GM21423 (cell line): Measurements from ENCODE around the gene ZXDC.

ENCODE experiments used
- ATAC-seq: cut with Tn5 transposase; IDR thresholded peaks from one replicate; pipeline ENCODE4 v1.9.1; 2021; ENCODE audit warnings: mild to moderate bottlenecking, moderate library complexity; ENCODE audit not compliant: unreplicated experiment

The ZXDC gene

DNA sequence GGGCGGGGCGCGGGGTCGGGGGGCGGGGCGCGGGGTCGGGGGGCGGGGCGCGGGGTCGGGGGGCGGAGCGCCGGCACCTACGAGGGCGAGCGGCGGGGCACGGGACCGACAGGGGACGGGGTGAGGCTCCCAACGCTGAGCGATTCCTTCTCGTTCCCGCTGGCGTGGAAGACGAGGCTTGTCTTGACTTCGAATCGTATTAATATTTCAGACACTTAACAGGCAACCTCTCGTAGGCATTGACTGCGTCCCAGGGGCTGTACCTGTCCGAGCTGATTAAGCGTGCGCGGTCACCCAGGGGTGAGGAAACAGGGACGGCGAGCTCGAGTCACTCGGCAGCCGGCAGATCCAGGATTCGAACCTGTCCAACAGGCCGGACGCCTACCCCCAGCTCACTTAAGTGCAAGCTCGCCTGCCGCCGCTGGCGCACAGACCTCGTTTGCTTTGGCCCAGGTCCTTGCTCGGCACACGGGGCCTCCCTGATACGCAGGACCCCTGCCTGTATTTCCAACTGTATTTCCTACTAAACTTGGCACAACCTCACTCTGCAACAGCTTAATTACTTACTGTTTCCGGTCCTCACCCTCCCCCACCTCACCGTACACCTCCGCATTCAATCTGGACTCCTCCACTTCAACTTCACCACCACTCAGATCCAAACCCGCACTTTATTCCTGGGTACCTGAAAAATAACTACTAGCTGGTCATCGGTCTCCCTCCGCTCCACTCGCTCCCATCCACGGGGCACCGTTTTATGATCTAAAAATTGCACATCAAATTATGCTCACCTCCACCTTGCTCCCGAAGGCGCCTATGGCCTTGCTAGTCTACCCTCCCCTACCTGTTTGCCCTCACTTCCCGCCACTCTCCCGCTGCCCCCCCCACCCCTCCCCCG is 722 bp upstream of the ZXDC start:
- peak; percentile 28 for ATAC-seq

DNA sequence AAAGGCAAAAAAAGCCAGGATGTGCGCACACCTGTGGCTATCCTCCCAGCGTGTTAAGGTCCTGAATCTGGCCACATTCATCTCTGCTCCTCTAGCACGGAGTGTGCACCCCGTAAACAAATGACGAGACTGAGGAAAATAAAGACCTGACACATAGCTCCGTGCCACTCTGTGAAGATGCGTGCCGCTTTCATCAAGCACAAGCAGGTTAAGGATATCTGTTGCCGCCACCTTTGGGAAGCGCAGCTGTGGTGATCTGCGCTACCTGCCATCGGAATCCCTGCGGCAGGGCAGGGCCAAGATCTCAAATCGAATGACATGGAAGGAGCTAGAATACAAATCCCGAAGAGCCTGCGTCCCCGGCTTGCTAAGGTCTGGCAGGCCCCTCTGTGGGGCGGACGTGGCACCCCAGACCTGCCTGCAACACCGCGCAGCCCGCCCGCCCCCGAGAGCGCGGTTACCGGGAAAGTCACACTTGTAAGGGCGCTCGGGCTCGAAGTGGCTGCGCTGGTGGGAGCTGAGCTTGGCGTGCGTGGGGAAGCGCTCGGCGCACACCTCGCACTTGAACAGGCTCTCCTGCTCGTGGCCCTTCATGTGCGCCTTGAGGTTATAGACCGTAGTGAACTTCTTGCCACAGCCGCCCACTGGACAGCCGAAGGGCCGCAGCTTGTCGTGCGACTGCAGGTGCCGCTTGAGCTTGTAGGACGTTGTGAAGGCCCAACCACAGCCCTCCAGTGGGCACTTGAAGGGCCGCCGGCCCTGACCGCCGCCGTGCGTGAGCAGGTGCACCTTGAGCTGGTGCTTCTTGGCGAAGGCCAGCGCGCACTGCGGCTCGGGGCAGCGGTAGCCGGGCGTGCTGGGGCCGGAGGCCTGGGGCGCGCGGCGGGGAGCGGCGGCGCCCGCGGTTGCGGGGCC is 936 bp downstream of the ZXDC start:
- ATAC-seq: peak; percentile 21

DNA sequence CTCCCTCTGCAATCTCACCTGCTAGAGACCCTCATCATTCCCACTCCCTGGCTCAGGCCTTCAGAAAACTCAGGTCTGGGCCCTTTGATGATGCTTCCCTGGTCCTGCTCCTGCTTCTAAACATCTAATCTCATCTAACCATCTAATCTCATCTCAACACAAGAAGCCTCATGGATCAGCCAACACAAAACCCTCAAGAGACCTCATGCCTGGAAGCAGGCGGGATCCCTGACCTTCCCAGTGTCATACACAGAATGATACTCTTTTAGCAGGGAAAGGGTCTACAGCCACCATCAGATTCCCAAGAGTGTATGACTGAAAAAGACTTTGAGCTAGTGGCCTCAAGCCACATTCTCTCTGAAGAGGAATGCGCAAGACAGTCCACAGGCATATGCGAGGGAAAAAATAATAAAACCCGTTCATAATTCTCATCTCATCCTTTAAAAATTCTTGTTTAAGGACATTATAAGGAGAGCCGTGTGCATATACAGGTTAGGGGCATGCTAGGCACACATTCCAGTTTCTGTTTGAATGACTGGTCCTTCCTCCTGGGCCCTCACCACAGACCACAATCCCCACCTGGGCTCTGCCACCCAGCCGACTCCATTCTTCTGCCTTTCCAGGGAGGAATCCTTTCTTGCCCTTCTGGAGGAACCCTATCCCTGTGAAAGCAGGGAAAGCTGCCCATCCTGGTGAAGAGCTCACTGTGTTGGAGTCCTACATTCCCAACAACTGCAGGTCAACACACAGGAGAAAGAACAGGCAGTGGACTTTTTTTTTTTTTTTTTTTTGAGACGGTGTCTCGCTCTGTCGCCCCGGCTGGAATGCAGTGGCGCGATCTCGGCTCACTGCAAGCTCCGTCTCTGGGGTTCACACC is 2.2 kb downstream of the ZXDC start:
- no peak for ATAC-seq

DNA sequence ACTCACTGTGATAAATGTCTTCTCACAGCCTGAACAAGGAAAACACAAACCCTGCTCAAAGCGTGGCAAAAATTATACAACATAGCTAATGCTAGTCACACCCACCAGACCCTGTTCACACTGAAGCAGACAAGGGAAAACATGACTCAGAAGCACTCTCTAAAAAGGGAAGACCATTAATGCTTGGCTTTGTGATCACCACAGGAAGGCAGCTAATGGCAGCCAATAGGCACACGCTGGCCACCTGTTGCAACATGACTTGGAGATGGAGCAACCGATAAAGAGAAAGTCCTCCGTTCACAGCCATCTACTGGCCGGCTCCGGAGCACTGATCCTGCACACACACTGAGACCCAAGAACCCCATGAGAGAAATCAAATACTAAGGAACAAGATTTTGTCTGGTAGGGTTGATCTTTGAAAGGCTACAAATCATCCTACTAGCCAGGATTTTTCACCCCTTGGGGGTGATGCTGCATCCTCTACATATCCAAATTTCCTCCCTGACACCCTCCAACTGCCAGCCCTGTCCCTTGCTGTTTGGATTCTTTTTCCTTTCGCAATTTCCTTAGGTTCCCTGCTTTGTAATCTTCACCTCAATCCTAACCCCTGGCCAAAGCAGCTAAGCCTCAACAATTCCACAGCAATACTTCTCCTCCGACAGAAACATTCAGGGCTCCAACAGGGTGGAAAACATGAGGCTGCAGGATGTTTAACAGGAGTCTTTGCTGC is 3.2 kb downstream of the ZXDC start:
- ATAC-seq: no peak

DNA sequence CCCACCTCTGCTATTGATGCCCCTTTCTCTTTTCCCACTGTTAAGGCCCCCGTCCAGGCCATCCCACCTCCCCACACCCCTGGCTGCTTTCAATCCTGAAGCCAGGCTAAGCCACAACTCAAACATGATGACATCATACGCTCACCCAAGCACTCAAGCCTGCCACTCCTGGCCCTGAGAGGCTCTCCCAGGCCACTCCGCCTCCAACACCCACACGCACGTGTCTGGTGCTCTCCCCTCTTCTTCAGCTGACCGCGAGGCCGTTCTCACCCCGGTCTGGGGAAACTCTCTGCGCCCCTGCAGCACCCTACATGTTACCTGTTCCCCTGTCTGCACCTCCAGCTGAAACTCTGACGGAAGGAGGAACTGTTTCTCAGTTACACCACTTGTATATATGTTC is 6.2 kb downstream of the ZXDC start:
- no peak for ATAC-seq

DNA sequence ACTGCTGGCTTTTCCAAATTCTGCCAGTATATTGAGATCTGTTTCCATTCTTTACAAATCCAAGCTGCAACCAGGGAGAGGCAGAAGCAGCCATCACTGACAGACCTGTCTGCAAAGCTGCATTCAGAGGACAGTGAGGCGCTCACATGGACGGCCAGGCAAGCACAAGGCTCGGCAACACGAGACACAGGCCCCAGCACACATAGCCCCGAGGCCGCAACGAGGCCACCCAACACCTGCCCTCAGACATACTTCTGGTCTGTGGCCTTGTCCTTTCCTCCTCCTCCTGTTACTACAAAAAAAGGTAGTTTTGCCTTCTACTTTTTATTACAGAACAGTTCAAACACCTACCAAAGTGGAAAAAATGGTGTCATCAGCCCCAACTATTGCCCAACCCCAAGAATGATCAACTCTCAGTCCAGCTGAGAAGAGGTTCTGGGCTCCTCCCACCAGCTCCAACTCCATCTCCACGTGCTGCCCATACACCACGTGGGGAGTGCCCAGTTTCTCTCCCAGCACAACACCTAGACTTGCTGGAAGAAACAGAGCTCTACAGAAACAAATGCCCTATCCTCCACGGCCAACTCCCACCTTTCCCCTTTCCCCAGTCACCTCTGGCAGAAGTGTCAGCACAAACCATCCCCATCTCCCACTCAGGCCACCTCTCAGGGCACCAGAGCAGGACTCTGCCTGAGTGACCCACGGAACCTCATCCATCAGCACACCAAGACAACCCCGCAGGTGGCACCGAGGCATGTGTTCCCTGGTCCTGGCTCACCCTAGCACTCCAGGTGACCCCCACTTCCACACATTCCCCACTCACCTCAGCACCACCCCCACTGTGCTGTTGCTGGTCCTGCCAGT is 7.4 kb downstream of the ZXDC start:
- no peak for ATAC-seq

DNA sequence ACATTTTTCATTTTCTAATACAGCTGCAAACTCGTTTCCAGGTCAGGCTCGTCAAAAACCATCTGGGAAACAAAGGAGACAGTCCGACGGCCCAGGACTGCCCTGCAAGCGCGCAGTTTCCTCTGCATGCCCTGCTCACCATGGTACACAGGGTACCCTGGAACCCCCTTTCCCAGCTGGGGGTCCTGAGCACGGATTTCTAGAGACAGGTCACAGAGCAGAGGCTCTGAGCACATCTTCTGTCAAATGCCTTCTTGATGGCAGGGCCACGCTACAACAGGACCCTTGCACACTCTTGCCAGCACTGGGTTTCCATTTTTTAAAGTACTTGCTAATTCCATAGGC is 8.1 kb downstream of the ZXDC start:
- no peak for ATAC-seq

DNA sequence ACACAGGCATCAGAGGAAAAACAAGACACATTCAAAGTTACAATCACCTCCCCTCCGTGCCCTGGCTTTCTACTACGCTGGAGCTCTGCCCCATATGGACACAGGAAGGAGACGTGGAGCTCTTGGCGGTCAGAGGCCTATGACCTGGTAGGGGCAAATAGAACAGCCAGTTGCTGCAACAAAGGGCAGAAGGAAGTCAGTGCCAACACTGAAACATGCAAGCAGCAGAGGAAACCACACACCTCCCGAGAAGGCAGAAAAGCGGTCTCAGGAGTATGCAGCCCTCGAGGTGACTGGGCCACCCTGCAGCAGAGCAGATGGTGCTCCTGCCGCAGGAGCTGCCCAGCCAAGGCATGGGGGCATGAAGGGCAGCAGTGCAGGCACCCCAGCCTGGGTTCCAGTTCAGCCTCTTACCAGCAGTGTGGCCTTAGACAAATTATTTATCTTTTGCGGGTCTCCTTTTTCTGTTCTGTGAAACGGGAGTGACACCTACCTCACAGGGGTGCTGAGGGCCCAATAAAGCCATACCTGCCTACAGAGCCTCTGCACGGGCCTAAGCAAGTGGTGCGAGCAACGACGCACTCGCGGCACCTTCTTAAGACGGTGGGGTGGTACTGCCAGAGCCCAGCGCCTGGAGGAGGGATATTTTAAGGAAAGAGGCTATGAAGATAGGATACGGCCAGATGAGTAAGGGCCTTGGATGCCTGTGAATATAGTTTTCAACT is 8.6 kb downstream of the ZXDC start:
- no peak for ATAC-seq

DNA sequence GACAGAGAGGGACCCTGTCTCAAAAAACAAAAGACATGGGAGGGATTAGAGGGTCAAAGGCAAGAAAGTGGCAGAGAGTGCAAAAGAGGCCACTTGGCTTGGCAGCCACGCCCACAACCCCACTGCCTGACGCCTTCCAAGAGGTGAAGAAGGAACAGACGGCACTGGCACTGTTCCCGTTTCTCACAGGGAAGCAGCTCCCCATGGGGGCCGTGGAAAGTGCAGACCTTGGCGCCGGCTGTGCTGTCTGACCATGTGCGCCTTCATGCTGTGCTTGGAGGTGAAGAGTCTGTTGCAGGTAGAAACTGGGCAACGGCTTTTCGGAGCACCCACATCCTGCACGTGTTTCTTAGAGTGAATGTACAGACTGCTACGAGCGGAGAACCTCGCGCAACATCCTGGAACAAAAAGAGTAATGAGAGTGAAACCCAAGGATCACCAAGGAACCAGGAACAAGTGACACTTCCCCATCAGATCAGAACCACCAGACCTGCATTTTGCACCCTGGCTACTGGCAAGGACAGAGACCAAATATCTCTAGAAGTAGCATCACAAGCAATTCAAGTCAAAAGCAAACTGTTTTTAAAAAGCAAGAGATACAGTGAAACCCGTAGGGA is 9.7 kb downstream of the ZXDC start:
- ATAC-seq: no peak

DNA sequence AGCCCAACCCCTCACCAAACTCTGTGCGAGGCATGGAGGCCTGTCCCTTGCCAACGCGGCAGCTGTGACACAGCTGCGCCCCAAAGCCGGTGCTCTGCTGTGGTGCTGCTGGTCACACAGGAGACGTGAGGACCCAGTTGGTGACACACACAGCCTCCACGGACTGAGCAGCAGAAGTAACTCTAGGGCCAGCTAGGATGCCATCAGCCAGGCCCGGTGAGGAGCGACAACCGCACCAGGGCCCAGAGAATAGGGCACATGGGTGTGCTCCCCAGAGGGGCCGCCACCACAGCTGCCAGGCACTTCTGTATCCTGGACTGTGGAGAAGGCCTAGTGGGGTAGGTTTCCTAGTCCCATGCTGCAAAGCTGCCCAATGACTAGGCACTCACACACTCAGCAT is 10.7 kb downstream of the ZXDC start:
- ATAC-seq: no peak

DNA sequence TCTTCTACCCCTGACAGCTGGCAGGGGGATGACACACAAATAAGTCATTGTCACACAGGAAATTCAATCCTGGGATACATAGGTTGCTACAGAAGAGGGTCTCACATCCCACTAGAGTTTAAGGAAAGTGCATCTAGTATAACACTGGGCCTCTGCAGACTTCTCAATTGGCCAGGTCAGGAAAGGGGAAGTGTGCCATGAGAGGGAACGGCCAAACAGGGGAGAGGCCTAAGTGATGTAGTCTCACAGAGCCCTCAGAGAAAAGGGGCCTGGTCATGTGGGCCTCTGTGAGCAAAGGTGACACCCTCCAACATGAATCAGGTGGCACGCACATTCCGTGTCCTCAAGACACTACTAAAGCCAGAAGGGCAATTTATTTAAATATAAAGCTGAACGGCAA is 11.2 kb downstream of the ZXDC start:
- ATAC-seq: no peak

DNA sequence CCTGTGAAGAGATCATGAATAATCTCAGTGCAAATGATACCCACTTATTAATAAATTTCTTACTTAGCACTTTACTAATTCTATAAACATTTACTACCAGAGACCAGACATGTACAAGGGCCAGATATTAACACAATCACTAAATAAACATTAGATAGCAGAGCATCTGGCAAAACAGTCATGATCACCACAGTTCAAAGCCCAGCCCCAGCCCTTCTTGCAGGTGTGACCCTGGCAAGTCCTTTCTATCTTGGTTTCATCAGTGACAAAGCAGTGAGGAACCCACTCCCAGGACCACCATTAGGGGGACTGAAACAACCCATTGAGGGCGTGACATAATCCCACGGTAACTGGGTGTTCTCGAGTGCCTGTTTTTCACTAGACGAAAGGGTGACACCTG is 11.6 kb downstream of the ZXDC start:
- no peak for ATAC-seq

DNA sequence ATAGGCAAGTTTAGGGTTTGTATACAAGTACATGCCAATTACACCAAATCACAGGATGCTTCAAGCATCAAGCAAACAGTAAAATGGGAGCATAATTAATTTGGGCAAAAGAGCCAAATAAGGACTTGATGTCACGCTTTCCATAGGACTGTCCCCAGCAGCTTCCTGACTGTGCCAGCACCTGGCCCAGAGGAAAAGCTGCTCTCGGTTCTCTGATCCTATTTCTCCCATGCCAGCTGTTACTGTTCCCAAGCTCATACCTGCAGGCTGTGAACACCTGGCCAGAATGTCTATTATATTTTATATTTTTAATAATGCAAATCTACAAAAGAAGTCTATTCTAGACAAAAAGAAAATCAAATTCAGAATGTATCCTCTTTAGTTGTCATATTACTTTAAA is 12.2 kb downstream of the ZXDC start:
- ATAC-seq: no peak

DNA sequence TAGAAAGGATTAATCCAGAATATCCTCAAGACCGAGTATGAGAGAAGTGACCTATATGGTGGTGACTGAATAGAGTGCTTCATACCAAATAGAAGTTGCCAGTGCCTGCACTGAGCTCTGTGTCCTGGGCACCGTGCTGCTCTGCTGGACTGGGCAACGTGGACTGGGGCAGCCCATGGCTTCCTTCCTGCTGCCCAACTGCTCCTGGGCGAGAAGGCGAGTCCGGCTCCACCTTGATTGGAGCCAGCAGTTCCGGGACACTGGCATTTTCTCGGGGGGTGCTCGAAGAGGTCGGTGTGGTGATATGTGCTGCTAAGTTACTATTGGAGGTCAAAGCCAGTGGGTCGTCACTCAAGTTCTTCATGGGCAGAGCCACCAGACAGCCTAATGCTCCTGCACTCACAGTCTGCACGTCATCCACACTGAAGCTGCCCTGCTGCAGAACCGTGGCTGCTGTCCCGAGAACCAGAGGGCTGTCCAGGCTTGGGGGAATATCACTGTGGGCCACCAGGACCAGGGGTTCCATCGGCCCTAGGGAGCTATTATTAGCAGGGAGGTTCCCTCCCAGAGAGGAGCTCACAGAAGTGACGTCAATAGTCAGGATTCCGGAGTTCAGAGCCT is 14.1 kb downstream of the ZXDC start:
- no peak for ATAC-seq

DNA sequence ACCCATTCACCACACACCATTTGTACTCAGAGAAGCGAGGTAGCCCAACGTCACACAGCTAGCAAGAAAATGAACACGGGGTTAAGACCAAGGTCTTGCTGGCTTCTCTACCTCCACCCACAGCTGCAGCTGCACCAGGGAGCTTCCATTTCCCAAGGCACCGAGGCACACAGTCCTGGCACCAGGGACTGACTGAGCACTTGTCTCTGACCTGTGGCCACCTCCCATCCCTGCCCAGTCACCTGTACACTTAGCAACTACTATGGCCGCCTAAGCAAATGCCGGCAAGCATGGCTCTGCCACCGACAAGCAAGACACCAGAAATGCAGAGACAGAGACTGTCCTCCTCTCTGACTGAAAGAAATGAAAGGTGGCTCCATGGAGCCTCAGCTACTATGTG is 15.3 kb downstream of the ZXDC start:
- ATAC-seq: no peak

DNA sequence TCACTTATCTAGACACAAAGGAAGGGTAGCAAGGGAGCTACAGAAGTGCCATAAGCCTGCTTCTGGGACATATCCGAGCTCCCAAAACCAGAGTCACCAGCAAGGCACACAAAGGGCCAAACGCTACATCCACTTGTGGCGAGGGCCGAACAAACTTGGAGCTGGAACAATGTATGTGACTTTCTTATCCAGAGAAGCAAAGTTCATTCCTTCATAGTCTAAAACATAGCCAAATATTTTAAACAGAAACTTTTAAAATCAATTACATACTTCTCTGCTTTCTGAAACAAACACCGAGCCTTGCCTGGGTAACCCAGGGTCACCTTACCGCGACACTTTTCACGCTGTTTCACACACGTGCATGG is 15.9 kb downstream of the ZXDC start:
- ATAC-seq: no peak

DNA sequence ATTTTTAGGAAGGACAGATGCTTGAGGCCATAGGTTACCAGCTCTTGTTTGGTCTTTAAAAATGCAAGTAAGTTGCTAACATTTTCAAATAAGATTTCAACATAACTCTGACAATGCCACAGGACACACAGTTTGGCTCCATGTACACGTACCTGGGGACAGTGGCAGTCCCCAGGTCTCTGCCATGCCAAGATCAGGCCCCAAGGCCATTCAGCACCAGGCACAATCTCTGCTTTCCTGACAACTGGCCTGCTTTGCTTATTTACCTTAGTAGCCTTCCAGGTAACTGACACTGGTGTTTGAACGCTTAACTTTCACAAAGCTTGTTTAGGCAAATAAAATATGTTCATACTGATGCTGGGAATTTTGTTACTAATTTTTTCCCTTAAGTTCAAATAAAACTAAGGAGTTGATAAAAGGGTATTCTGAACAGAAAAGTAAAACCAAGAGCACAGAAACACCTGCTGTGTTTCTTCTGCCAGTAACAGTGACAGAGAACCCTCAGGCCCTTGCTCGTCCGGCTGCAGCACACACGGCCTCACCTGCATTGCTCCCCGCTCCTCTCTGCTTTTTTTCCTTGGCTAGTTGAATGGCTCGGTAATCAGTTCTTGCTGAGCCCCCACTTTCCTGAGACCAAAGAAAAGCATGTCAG is 16.5 kb downstream of the ZXDC start:
- ATAC-seq: no peak
